Measurements from ENCODE around the gene NLRP4. TPM values are rescaled to one million over a fixed set of nuclear protein-coding genes. Genes with fewer than 3 reads are reported as not detected.

The NLRP4 gene
- total and polyA plus RNA-seq, 2 of the 4 experiments (the other 2 are of a cell fraction) = not detected

DNA sequence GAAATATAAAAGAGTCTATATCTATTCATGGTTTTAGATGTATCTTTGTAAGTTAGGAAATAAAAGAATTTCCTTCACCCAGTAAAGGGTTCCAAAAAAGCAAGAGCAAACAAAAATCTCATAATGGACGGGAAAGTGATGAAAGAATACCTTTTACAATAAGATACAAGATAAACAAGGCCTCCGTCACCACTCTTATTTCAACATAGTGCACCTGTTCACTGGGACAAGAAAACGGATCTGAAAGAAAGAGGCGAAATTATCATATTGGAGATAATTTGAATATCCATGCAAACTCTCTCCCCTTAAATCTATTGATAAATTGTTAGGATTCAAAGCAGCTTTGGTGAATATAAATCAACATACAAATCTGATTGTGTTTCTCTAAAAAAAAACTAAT is 3.7 kb upstream of the NLRP4 start:
- no peak overlapping the region for H2AK5ac ChIP-seq (ENCODE audit: low read depth, low read length)
- H3K18ac ChIP-seq (ENCODE audit: low read depth, low read length) = no peak overlapping the region
- H4K20me1 ChIP-seq (ENCODE audit: insufficient read depth, low read length) = no peaks in the 10 kb centered on the region
- peaks cover 23% of the 10 kb centered on the region for H3K9me3 ChIP-seq (ENCODE audit: control insufficient read depth, insufficient read depth, low read length)
- no peaks in the 10 kb centered on the region for H3K27me3 ChIP-seq (ENCODE audit: control insufficient read depth, insufficient read depth, low read length)
- H3K4ac ChIP-seq (ENCODE audit: low read depth, low read length) = no peak overlapping the region
- H3K27ac ChIP-seq (ENCODE audit: insufficient read depth, low read length) = no peak overlapping the region
- no peak overlapping the region for H4K8ac ChIP-seq (ENCODE audit: low read depth in 2 of 2, low read length in 2 of 2)
- no peak overlapping the region for H2BK20ac ChIP-seq (ENCODE audit: low read depth, low read length)
- TF ChIP-seq CEBPB (IDR thresholded peaks at IDR 0.05; ENCODE audit: low read depth, low read length) = no peak
- no peak for TF ChIP-seq RCOR1 (IDR thresholded peaks at IDR 0.05; ENCODE audit: insufficient replicate concordance, low read length)
- TF ChIP-seq FOS (IDR thresholded peaks at IDR 0.05; ENCODE audit: low read depth, low read length) = no peak
- TF ChIP-seq BHLHE40 (IDR thresholded peaks at IDR 0.05; ENCODE audit: low read depth, low read length) = no peak
- TF ChIP-seq SMC3 (IDR thresholded peaks at IDR 0.05; ENCODE audit: low read depth, low read length) = no peak
- TF ChIP-seq MXI1 (IDR thresholded peaks at IDR 0.05; ENCODE audit: borderline replicate concordance, low read depth, low read length) = no peak
- TF ChIP-seq NFE2L2 (IDR thresholded peaks at IDR 0.05; ENCODE audit: low read depth, low read length) = no peak
- TF ChIP-seq, protein P1, sequence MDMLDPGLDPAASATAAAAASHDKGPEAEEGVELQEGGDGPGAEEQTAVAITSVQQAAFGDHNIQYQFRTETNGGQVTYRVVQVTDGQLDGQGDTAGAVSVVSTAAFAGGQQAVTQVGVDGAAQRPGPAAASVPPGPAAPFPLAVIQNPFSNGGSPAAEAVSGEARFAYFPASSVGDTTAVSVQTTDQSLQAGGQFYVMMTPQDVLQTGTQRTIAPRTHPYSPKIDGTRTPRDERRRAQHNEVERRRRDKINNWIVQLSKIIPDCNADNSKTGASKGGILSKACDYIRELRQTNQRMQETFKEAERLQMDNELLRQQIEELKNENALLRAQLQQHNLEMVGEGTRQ (IDR thresholded peaks at IDR 0.05; ENCODE audit: low read depth, low read length) = no peak
- no peak for TF ChIP-seq MAZ (IDR thresholded peaks at IDR 0.05; ENCODE audit: borderline replicate concordance, low read depth, low read length)
- TF ChIP-seq MAFK (IDR thresholded peaks at IDR 0.05; ENCODE audit: low read depth, low read length) = no peak
- TF ChIP-seq POLR2A (IDR thresholded peaks at IDR 0.05; ENCODE audit: low read depth, low read length) = no peak
- TF ChIP-seq, protein P2, sequence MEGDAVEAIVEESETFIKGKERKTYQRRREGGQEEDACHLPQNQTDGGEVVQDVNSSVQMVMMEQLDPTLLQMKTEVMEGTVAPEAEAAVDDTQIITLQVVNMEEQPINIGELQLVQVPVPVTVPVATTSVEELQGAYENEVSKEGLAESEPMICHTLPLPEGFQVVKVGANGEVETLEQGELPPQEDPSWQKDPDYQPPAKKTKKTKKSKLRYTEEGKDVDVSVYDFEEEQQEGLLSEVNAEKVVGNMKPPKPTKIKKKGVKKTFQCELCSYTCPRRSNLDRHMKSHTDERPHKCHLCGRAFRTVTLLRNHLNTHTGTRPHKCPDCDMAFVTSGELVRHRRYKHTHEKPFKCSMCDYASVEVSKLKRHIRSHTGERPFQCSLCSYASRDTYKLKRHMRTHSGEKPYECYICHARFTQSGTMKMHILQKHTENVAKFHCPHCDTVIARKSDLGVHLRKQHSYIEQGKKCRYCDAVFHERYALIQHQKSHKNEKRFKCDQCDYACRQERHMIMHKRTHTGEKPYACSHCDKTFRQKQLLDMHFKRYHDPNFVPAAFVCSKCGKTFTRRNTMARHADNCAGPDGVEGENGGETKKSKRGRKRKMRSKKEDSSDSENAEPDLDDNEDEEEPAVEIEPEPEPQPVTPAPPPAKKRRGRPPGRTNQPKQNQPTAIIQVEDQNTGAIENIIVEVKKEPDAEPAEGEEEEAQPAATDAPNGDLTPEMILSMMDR (conservative IDR thresholded peaks at IDR 0.05; ENCODE audit: low read depth, low read length) = no peak
- TF ChIP-seq, protein P3, sequence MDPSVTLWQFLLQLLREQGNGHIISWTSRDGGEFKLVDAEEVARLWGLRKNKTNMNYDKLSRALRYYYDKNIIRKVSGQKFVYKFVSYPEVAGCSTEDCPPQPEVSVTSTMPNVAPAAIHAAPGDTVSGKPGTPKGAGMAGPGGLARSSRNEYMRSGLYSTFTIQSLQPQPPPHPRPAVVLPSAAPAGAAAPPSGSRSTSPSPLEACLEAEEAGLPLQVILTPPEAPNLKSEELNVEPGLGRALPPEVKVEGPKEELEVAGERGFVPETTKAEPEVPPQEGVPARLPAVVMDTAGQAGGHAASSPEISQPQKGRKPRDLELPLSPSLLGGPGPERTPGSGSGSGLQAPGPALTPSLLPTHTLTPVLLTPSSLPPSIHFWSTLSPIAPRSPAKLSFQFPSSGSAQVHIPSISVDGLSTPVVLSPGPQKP (IDR thresholded peaks at IDR 0.05; ENCODE audit: borderline replicate concordance, low read depth, low read length) = no peak
- no peak for TF ChIP-seq RAD21 (IDR thresholded peaks at IDR 0.05; ENCODE audit: low read length)
- no peak for TF ChIP-seq RFX5 (IDR thresholded peaks at IDR 0.05; ENCODE audit: low read depth, low read length)
- no TSS peak for BruUV-seq (replicated peaks)
- ChIA-PET CTCF (no interaction called here), POLR2A (ENCODE audit: unreplicated experiment) (no interaction called here)
- WGBS, 2 experiments (ENCODE audit: extremely low coverage in 2 of 2, insufficient read length in 1 of 2) = no CpG with 5 or more reads among the region's 4 CpGs
- H3K4me1 ChIP-seq (ENCODE audit: control insufficient read depth, insufficient read depth, low read length) = no peaks in the 10 kb centered on the region
- no peak overlapping the region for H4K5ac ChIP-seq (ENCODE audit: low read depth, low read length)
- in situ Hi-C loops (cut with MboI; ENCODE audit: low sequenced_read_pairs) = no loop called here
- no peak overlapping the region for H3K9ac ChIP-seq (ENCODE audit: low read depth, low read length)
- no peak overlapping the region for H2BK5ac ChIP-seq (ENCODE audit: low read depth, low read length, poor library complexity, severe bottlenecking)
- no peak overlapping the region for H3K14ac ChIP-seq (replicated peaks; ENCODE audit: low read depth, low read length)
- no peaks in the 10 kb centered on the region for H3K36me3 ChIP-seq (ENCODE audit: control insufficient read depth, insufficient read depth, low read length)
- dilution Hi-C loops (cut with HindIII; ENCODE audit: low sequenced_read_pairs, unreplicated experiment) = no loop called here
- no peak overlapping the region for H3K56ac ChIP-seq (ENCODE audit: extremely low read depth, insufficient read depth, low read length)
- H2AK9ac ChIP-seq (replicated peaks; ENCODE audit: low read depth, low read length, poor library complexity) = no peak overlapping the region
- H4K91ac ChIP-seq (ENCODE audit: insufficient read depth, low read depth, low read length) = no peak overlapping the region
- no peak overlapping the region for H3K4me3 ChIP-seq (ENCODE audit: insufficient read depth, low read depth, low read length)
- DNase-seq (no peak), ATAC-seq (ENCODE audit: low read depth) (no peak)
- H3K79me1 ChIP-seq (ENCODE audit: low read depth in 1 of 2, low read length in 2 of 2) = no peaks in the 10 kb centered on the region
- H2BK15ac ChIP-seq (ENCODE audit: low read depth, low read length) = no peak overlapping the region
- intact Hi-C loops (cut with micrococcal nuclease) = no loop called here
- no peak overlapping the region for H2BK120ac ChIP-seq (ENCODE audit: low read depth, low read length)
- H3K4me2 ChIP-seq (ENCODE audit: low read depth, low read length) = no peak overlapping the region
- H2AFZ ChIP-seq (replicated peaks; ENCODE audit: low read length, poor library complexity) = no peak overlapping the region
- H3K23ac ChIP-seq (ENCODE audit: low read depth, low read length) = no peak overlapping the region
- H3K9me1 ChIP-seq (ENCODE audit: insufficient read depth, low read length) = no peaks in the 10 kb centered on the region
